ENCODE data around the gene FGF18.

- TF ChIP-seq CTCF (IDR thresholded peaks at IDR 0.05; ENCODE audit: low read depth, low read length, poor library complexity, severe bottlenecking) (no peak), EZH2phosphoT487 (IDR thresholded peaks at IDR 0.05; ENCODE audit: borderline replicate concordance, low read length) (no peak)
These were observed 35.1 kb downstream of the FGF18 start for GRCh38 chr5:171454549-171454948.
